KMS-11 (cell line): ENCODE measurements around the gene RSPH6A.

Source experiments
- H2AFZ ChIP-seq: fragments of 200-600 bp; sonication (generic); 2 replicates; pipeline ENCODE4 v1.6.1; 2016; ENCODE audit warnings: antibody characterized with exemption, mixed run types, low read depth
- H3K27ac ChIP-seq: fragments of 200-600 bp; sonication (generic); 2 replicates; pipeline ENCODE4 v1.6.1; 2016; ENCODE audit warnings: mild to moderate bottlenecking, mixed run types
- H3K27me3 ChIP-seq: fragments of 200-600 bp; sonication (generic); 2 replicates; pipeline ENCODE4 v1.6.1; 2017; ENCODE audit warnings: mild to moderate bottlenecking, low read depth, mixed run types, moderate library complexity; ENCODE audit not compliant: insufficient read depth
- H3K36me3 ChIP-seq: fragments of 200-600 bp; sonication (generic); 2 replicates; pipeline ENCODE4 v1.6.1; 2017; ENCODE audit warnings: mild to moderate bottlenecking, mixed run types; ENCODE audit not compliant: insufficient read depth
- H3K4me1 ChIP-seq: fragments of 200-600 bp; sonication (generic); 2 replicates; pipeline ENCODE4 v1.6.1; 2016; ENCODE audit warnings: mild to moderate bottlenecking, low read depth, mixed run types; ENCODE audit not compliant: poor library complexity, severe bottlenecking
- H3K4me2 ChIP-seq: fragments of 200-600 bp; sonication (generic); 2 replicates; pipeline ENCODE4 v1.7.0; 2016; ENCODE audit warnings: mild to moderate bottlenecking, mixed run types
- H3K4me3 ChIP-seq: fragments of 200-600 bp; sonication (generic); IDR thresholded peaks from 2 replicates; pipeline ENCODE4 v1.6.1; 2017; ENCODE audit warnings: low read depth, low read length, mixed read lengths; ENCODE audit not compliant: insufficient read depth
- H3K79me2 ChIP-seq: fragments of 200-600 bp; sonication (generic); 2 replicates; pipeline ENCODE4 v1.6.1; 2016; ENCODE audit warnings: low read depth, mixed run types; ENCODE audit not compliant: insufficient read depth
- H3K9ac ChIP-seq: fragments of 200-600 bp; sonication (generic); 2 replicates; pipeline ENCODE4 v1.6.1; 2016; ENCODE audit warnings: mild to moderate bottlenecking, mixed run types
- H4K20me1 ChIP-seq: fragments of 200-600 bp; sonication (generic); 2 replicates; pipeline ENCODE4 v1.6.1; 2016; ENCODE audit warnings: mild to moderate bottlenecking, mixed run types; ENCODE audit not compliant: insufficient read depth
- CTCF ChIP-seq: fragments of 200-600 bp; sonication (generic); conservative IDR thresholded peaks from 2 replicates; pipeline ENCODE4 v1.6.1; 2017; ENCODE audit warnings: low read depth, mild to moderate bottlenecking, antibody characterized with exemption, low read length, moderate library complexity, mixed read lengths

Gene RSPH6A

GRCh38 chr19:45774765-45775164, 40.3 kb downstream of the RSPH6A start:
- Histone ChIP-seq H3K27me3 (no peaks in the 10 kb centered on the region), H3K9ac (no peak overlapping the region), H3K4me3 (no peak overlapping the region), H3K79me2 (no peaks in the 10 kb centered on the region), H3K4me1 (peaks cover 13% of the 10 kb centered on the region), H3K27ac (no peak overlapping the region), H2AFZ (no peak overlapping the region), H4K20me1 (no peaks in the 10 kb centered on the region), H3K4me2 (no peak overlapping the region), H3K36me3 (no peaks in the 10 kb centered on the region)
- TF ChIP-seq CTCF, result no peak

GRCh38 chr19:45773384-45773783, 41.7 kb downstream of the RSPH6A start:
- Histone ChIP-seq H3K4me3 (no peak overlapping the region), H4K20me1 (no peaks in the 10 kb centered on the region), H2AFZ (no peak overlapping the region), H3K4me2 (no peak overlapping the region), H3K4me1 (peaks cover 12% of the 10 kb centered on the region), H3K27me3 (no peaks in the 10 kb centered on the region), H3K79me2 (no peaks in the 10 kb centered on the region), H3K36me3 (no peaks in the 10 kb centered on the region), H3K9ac (no peak overlapping the region), H3K27ac (no peak overlapping the region)
- TF ChIP-seq CTCF, result no peak

GRCh38 chr19:45772912-45773311, 42.2 kb downstream of the RSPH6A start:
- Histone ChIP-seq H3K27ac (no peak overlapping the region), H3K27me3 (no peaks in the 10 kb centered on the region)

GRCh38 chr19:45772130-45772840, 42.8 kb downstream of the RSPH6A start:
- no peak overlapping the region for H3K4me2 ChIP-seq
- peaks cover 5% of the 10 kb centered on the region for H3K27me3 ChIP-seq
- H4K20me1 ChIP-seq, result no peaks in the 10 kb centered on the region
- no peaks in the 10 kb centered on the region for H3K36me3 ChIP-seq
- no peak overlapping the region for H3K27ac ChIP-seq
- no peak overlapping the region for H3K4me3 ChIP-seq
- H3K4me1 ChIP-seq, result peaks cover 16% of the 10 kb centered on the region
- no peak overlapping the region for H3K9ac ChIP-seq
- TF ChIP-seq CTCF, result no peak
- H3K79me2 ChIP-seq, result no peaks in the 10 kb centered on the region
- no peak overlapping the region for H2AFZ ChIP-seq

More at GRCh38 chr19:45772912-45773311, 42.2 kb downstream of the RSPH6A start:
- Histone ChIP-seq H3K4me2 (no peak overlapping the region), H3K36me3 (no peaks in the 10 kb centered on the region), H3K79me2 (no peaks in the 10 kb centered on the region), H3K9ac (no peak overlapping the region), H3K4me3 (no peak overlapping the region), H2AFZ (no peak overlapping the region), H4K20me1 (no peaks in the 10 kb centered on the region), H3K4me1 (peaks cover 12% of the 10 kb centered on the region)
- TF ChIP-seq CTCF, result no peak
